Epidermal melanocyte (primary cell): Measurements from ENCODE around the gene TNFRSF1B.

ENCODE experiments used
- DNase-seq: peaks from one replicate; pipeline ENCODE4 v3.0.0; 2011; ENCODE audit warnings: low spot score; ENCODE audit not compliant: insufficient read length

The TNFRSF1B gene

GRCh38 chr1:12189328-12189682, 22.5 kb downstream of the TNFRSF1B start:
- no peak for DNase-seq

- no peak for DNase-seq
Observed at GRCh38 chr1:12191242-12192032, 24.6 kb downstream of the TNFRSF1B start.

GRCh38 chr1:12194666-12195216, 27.9 kb downstream of the TNFRSF1B start:
- DNase-seq: no peak

GRCh38 chr1:12195416-12195815, 28.6 kb downstream of the TNFRSF1B start:
- DNase-seq: no peak

GRCh38 chr1:12196641-12197482, 30.1 kb downstream of the TNFRSF1B start:
- no peak for DNase-seq

- DNase-seq: no peak
Observed at GRCh38 chr1:12197483-12197880, 30.7 kb downstream of the TNFRSF1B start.

- DNase-seq: no peak
Observed at GRCh38 chr1:12200208-12200607, 33.4 kb downstream of the TNFRSF1B start.

GRCh38 chr1:12201352-12202189, 34.8 kb downstream of the TNFRSF1B start:
- DNase-seq: no peak

GRCh38 chr1:12202190-12202497, 35.4 kb downstream of the TNFRSF1B start:
- DNase-seq: no peak

- no peak for DNase-seq
Observed at GRCh38 chr1:12202577-12202976, 35.8 kb downstream of the TNFRSF1B start.

- no peak for DNase-seq
Observed at GRCh38 chr1:12203216-12204007, 36.6 kb downstream of the TNFRSF1B start.

GRCh38 chr1:12204140-12204539, 37.3 kb downstream of the TNFRSF1B start:
- DNase-seq: no peak

- DNase-seq: no peak
Observed at GRCh38 chr1:12204754-12205658, 38.2 kb downstream of the TNFRSF1B start.

- no peak for DNase-seq
Observed at GRCh38 chr1:12206238-12206637, 39.4 kb downstream of the TNFRSF1B start.

GRCh38 chr1:12206792-12207424, 40.1 kb downstream of the TNFRSF1B start:
- DNase-seq: no peak

- DNase-seq: no peak
Observed at GRCh38 chr1:12208271-12208670, 41.5 kb downstream of the TNFRSF1B start.

- DNase-seq: peak; percentile 94
Observed at GRCh38 chr1:12208764-12209494, 42.1 kb downstream of the TNFRSF1B start.

- DNase-seq: no peak
Observed at GRCh38 chr1:12209495-12209832, 42.7 kb downstream of the TNFRSF1B start.
